NCI-H345 treated with DMSO at 0.1 percent for 48 hours (cell line): ENCODE results near the gene ZNF664.

Source experiments
- DNase-seq: peaks from one replicate; lab custom pipeline; 2025; ENCODE audit not compliant: unreplicated experiment; lab: John Stamatoyannopoulos, UW

The ZNF664 gene

GRCh38 chr12:124055066-124055465 lies 82.1 kb downstream of the ZNF664 start:
- DNase-seq, result no peak

DNA sequence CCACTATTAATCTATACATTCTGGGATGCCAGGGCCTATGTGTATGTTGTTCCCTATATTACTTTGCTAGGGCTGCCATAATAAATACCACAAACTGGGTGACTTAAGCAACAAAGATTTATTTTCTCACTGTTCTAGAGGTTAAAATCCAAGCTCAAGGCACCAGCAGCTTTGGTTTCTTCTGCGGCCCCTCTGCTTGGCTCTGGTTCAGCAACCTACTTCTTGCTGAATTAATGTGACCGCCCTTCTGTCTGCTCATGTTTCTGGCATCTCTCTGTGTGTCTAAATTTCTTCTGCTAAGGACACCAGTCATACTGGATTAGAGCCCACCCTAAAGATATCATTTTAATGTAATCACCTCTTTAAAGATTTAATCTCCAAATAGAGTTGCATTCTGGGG lies 84.7 kb downstream of the ZNF664 start:
- DNase-seq, result no peak

- DNase-seq, result no peak
These were observed 86.7 kb downstream of the ZNF664 start for GRCh38 chr12:124059752-124060151.
